H1 (cell line): Measurements from ENCODE around the gene DCTD. TPM values are rescaled to one million over a fixed set of nuclear protein-coding genes. Genes with fewer than 3 reads are reported as not detected.

ENCODE experiments used
- CTCF ChIA-PET: fragments of 300-600 bp; sonication (Branson Sonifier 250); formaldehyde crosslinking; loops from one replicate; lab custom pipeline; 2021; ENCODE audit not compliant: partially characterized antibody; lab: Charles Lee
- POLR2A ChIA-PET: fragments of 300-600 bp; sonication (Branson Sonifier 250); formaldehyde crosslinking; loops from one replicate; lab custom pipeline; 2021; ENCODE audit warnings: inconsistent platforms; ENCODE audit not compliant: partially characterized antibody; lab: Charles Lee
- DNase-seq, 2 experiments: peaks; one replicate each; pipeline versions ENCODE4 v3.0.0 to v3.0.0-alpha.2; 2010 to 2022; ENCODE audit warnings: low spot score in 2 of 2, low read depth in 1 of 2, mixed read lengths in 1 of 2
- FAIRE-seq: peaks from 2 replicates; lab custom pipeline; 2011; peaks lifted over from hg19 to GRCh38; lab: Jason Lieb, UNC
- H2AFZ ChIP-seq: 2 replicates; pipeline ENCODE4 v1.8.1; 2012; ENCODE audit warnings: low read length, inconsistent platforms
- H2AK5ac ChIP-seq: 2 replicates; pipeline ENCODE4 v1.6.1; 2013; ENCODE audit warnings: low read depth, low read length
- H2BK120ac ChIP-seq: replicated peaks from 2 replicates; pipeline ENCODE3; 2013; ENCODE audit warnings: low read depth, low read length, inconsistent platforms
- H2BK12ac ChIP-seq: 2 replicates; pipeline ENCODE4 v1.6.1; 2013; ENCODE audit warnings: low read depth, low read length
- H2BK15ac ChIP-seq: 2 replicates; pipeline ENCODE4 v1.6.1; 2013; ENCODE audit warnings: low read length
- H2BK20ac ChIP-seq: 2 replicates; pipeline ENCODE4 v1.6.1; 2013; ENCODE audit warnings: low read length
- H2BK5ac ChIP-seq: 2 replicates; pipeline ENCODE4 v1.6.1; 2013; ENCODE audit warnings: low read depth, low read length
- H3K14ac ChIP-seq: 2 replicates; pipeline ENCODE4 v1.6.1; 2013; ENCODE audit warnings: inconsistent platforms; ENCODE audit not compliant: insufficient read length
- H3K18ac ChIP-seq: 2 replicates; pipeline ENCODE4 v1.6.1; 2013; ENCODE audit warnings: low read length; ENCODE audit errors: extremely low read depth
- H3K23ac ChIP-seq: 2 replicates; pipeline ENCODE4 v1.6.1; 2013; ENCODE audit warnings: inconsistent platforms; ENCODE audit not compliant: insufficient read length
- H3K23me2 ChIP-seq: 2 replicates; pipeline ENCODE4 v1.6.1; 2013; ENCODE audit warnings: low read depth, low read length
- H3K27ac ChIP-seq: 2 replicates; pipeline ENCODE4 v1.6.1; 2011; ENCODE audit warnings: low read depth, low read length, inconsistent platforms
- H3K27me3 ChIP-seq, 4 experiments: replicated peaks in 1 of 4; 1 replicate in 1 of 4; 2 replicates in 3 of 4; pipeline versions ENCODE4 v1.6.1 to v1.8.1; 2011 to 2013; ENCODE audit warnings: low read length in 3 of 4, mild to moderate bottlenecking in 3 of 4, inconsistent platforms in 2 of 4, mixed read lengths in 2 of 4, moderate library complexity in 1 of 4; ENCODE audit not compliant: control insufficient read depth in 3 of 4, insufficient read depth in 3 of 4; ENCODE audit errors: extremely low read depth in 1 of 4
- H3K36me3 ChIP-seq, 4 experiments: 2 replicates each; pipeline versions ENCODE4 v1.6.1 to v1.8.1; 2011 to 2013; ENCODE audit warnings: mild to moderate bottlenecking in 4 of 4, low read length in 3 of 4, moderate library complexity in 2 of 4, control low read depth in 1 of 4, inconsistent platforms in 1 of 4; ENCODE audit not compliant: insufficient read depth in 4 of 4, control insufficient read depth in 2 of 4
- H3K4ac ChIP-seq: replicated peaks from 2 replicates; pipeline ENCODE3; 2013; ENCODE audit warnings: low read length, low read depth, mixed read lengths, inconsistent platforms; ENCODE audit not compliant: insufficient read length
- H3K4me1 ChIP-seq, 4 experiments: replicated peaks in 1 of 4; 1 replicate in 1 of 4; 2 replicates in 3 of 4; pipeline versions ENCODE4 v1.6.1 to v1.8.1; 2011 to 2013; ENCODE audit warnings: low read length in 3 of 4, inconsistent platforms in 2 of 4, mixed read lengths in 1 of 4; ENCODE audit not compliant: insufficient read depth in 4 of 4, control insufficient read depth in 3 of 4
- H3K4me2 ChIP-seq, 2 experiments: 2 replicates each; pipeline versions ENCODE4 v1.6.1 to v1.8.1; 2011 to 2013; ENCODE audit warnings: low read depth in 2 of 2, low read length in 2 of 2, control low read depth in 1 of 2, inconsistent platforms in 1 of 2, mild to moderate bottlenecking in 1 of 2; ENCODE audit not compliant: insufficient read depth in 1 of 2
- H3K4me3 ChIP-seq, 4 experiments: fragments of 200-600, 300-600 bp in 1 of 4; sonication (generic), shearing (Covaris generic), sonication (Bioruptor Twin) in 1 of 4; 2 replicates each; pipeline versions ENCODE4 v1.5.1 to v1.8.1; 2011 to 2016; ENCODE audit warnings: low read length in 4 of 4, low read depth in 3 of 4, control low read depth in 2 of 4, inconsistent platforms in 2 of 4, mild to moderate bottlenecking in 2 of 4, mixed read lengths in 1 of 4, moderate library complexity in 1 of 4; ENCODE audit not compliant: insufficient read depth in 2 of 4; ENCODE audit errors: extremely low read depth in 1 of 4
- H3K56ac ChIP-seq: replicated peaks from 2 replicates; pipeline ENCODE3; 2013; ENCODE audit warnings: low read depth, mild to moderate bottlenecking, mixed read lengths, low read length, inconsistent platforms; ENCODE audit not compliant: insufficient read length
- H3K79me1 ChIP-seq: 2 replicates; pipeline ENCODE4 v1.6.1; 2013; ENCODE audit warnings: low read depth, low read length, control low read depth
- H3K79me2 ChIP-seq, 2 experiments: 2 replicates each; pipeline versions ENCODE4 v1.6.1 to v1.8.1; 2012 to 2013; ENCODE audit warnings: low read length in 2 of 2, mild to moderate bottlenecking in 2 of 2, inconsistent platforms in 1 of 2; ENCODE audit not compliant: insufficient read depth in 2 of 2, control insufficient read depth in 1 of 2
- H3K9ac ChIP-seq, 4 experiments: replicated peaks in 1 of 4; 1 replicate in 1 of 4; 2 replicates in 3 of 4; pipeline versions ENCODE4 v1.6.1 to v1.8.1; 2011 to 2013; ENCODE audit warnings: low read depth in 3 of 4, low read length in 3 of 4, control low read depth in 2 of 4, mild to moderate bottlenecking in 2 of 4, moderate library complexity in 2 of 4, inconsistent platforms in 1 of 4; ENCODE audit errors: extremely low read depth in 1 of 4
- H3K9me3 ChIP-seq, 2 experiments: 2 replicates each; pipeline versions ENCODE4 v1.6.1 to v1.8.1; 2012 to 2013; ENCODE audit warnings: mild to moderate bottlenecking in 2 of 2, moderate library complexity in 2 of 2, control low read depth in 1 of 2, inconsistent platforms in 1 of 2, low read depth in 1 of 2, low read length in 1 of 2, mixed read lengths in 1 of 2; ENCODE audit not compliant: insufficient read depth in 2 of 2
- H4K20me1 ChIP-seq, 2 experiments: replicated peaks in 1 of 2; 2 replicates each; pipeline versions ENCODE3 to v1.8.1; 2011 to 2013; ENCODE audit warnings: inconsistent platforms in 2 of 2, low read length in 2 of 2, mild to moderate bottlenecking in 1 of 2; ENCODE audit not compliant: insufficient read depth in 2 of 2, control insufficient read depth in 1 of 2
- H4K5ac ChIP-seq: 2 replicates; pipeline ENCODE4 v1.6.1; 2013; ENCODE audit warnings: low read length, low read depth, mixed read lengths, inconsistent platforms; ENCODE audit not compliant: insufficient read length
- H4K8ac ChIP-seq: 2 replicates; pipeline ENCODE4 v1.8.0; 2013; ENCODE audit warnings: mild to moderate bottlenecking, moderate library complexity, low read length, inconsistent platforms; ENCODE audit not compliant: insufficient read depth; ENCODE audit errors: extremely low read depth
- H4K91ac ChIP-seq: replicated peaks from 2 replicates; pipeline ENCODE3; 2013; ENCODE audit warnings: low read length, mixed read lengths, inconsistent platforms; ENCODE audit not compliant: insufficient read length
- FOSL1 ChIP-seq: IDR thresholded peaks from 2 replicates; pipeline ENCODE4 v1.6.1; 2011; ENCODE audit warnings: mild to moderate bottlenecking, low read depth, low read length, moderate library complexity; ENCODE audit not compliant: insufficient read depth
- HDAC2 ChIP-seq, 2 experiments: fragments of 300-600 bp in 1 of 2; sonication (generic) in 1 of 2; IDR thresholded peaks; 2 replicates each; pipeline ENCODE4 v1.6.1; 2011 to 2012; ENCODE audit warnings: low read depth in 2 of 2, low read length in 2 of 2, mild to moderate bottlenecking in 2 of 2, moderate library complexity in 2 of 2, borderline replicate concordance in 1 of 2, inconsistent platforms in 1 of 2
- NANOG ChIP-seq: IDR thresholded peaks from 2 replicates; pipeline ENCODE4 v1.6.1; 2011; ENCODE audit warnings: low read length, low read depth, mild to moderate bottlenecking, inconsistent platforms; ENCODE audit not compliant: insufficient read depth, poor library complexity, severe bottlenecking
- RBBP5 ChIP-seq: IDR thresholded peaks from 2 replicates; pipeline ENCODE4 v1.7.1; 2012; ENCODE audit warnings: low read depth, mild to moderate bottlenecking, inconsistent platforms, low read length, moderate library complexity, borderline replicate concordance
- WGBS, 2 experiments: shearing (Covaris generic) in 1 of 2; methylation state at CpG; one replicate each; pipeline versions ENCODE4 v1.1.6 to v1.1.7; 2013 to 2015; ENCODE audit warnings: low lambda C conversion rate in 2 of 2, mixed read lengths in 2 of 2, inconsistent platforms in 1 of 2, low coverage in 1 of 2, missing lambda C conversion rate in 1 of 2; ENCODE audit not compliant: insufficient replicate concordance in 2 of 2, insufficient coverage in 1 of 2, insufficient read length in 1 of 2; ENCODE audit errors: extremely low coverage in 1 of 2, missing lambda C conversion rate in 1 of 2; 5-methylcytosine and 5-hydroxymethylcytosine counted together
- polyA plus RNA-seq, 7 experiments: library from polyadenylated mRNA; depleted of rRNA in 3 of 7; stranded (reverse) in 5 of 7; unstranded in 2 of 7; fragments of >200 nt in 5 of 7; fragments of 200-250 nt in 2 of 7; gene quantifications; 1 replicate in 5 of 7; 2 replicates in 1 of 7; 4 replicates in 1 of 7; pipeline versions ENCODE4 v1.2.1 to v1.2.3, GENCODE V29; 2011 to 2013; ENCODE audit warnings: missing spikeins in 2 of 7, mixed read lengths in 2 of 7
- total RNA-seq: library from RNA; stranded (reverse); fragmentation: NEBNext Ultra II Directional; extraction: Animal tissue kit (Norgen Biotek cat#: 25700); gene quantifications from 2 replicates; pipeline ENCODE4 v1.2.1, GENCODE V29; 2021
- TF ChIP-seq, protein P1 (sequence below): IDR thresholded peaks from 2 replicates; pipeline ENCODE4 v1.6.1; 2011; ENCODE audit warnings: low read length, improper control_type of control experiment

Gene DCTD
- total and polyA plus RNA-seq, 2 of the 8 experiments (the other 6 are each of a cell fraction or from before 2014, with no cell fraction given) = 60.2 to 69.5 TPM

- FAIRE-seq (no peak), DNase-seq (no peak)
- no peak overlapping the region for H2BK12ac ChIP-seq
- no peak overlapping the region for H2BK5ac ChIP-seq
- H3K23me2 ChIP-seq = no peaks in the 10 kb centered on the region
- H2BK120ac ChIP-seq = no peak overlapping the region
- H4K91ac ChIP-seq = no peak overlapping the region
- H3K36me3 ChIP-seq = no peaks in the 10 kb centered on the region
- H3K4me2 ChIP-seq = no peak overlapping the region
- no peaks in the 10 kb centered on the region for H3K79me2 ChIP-seq
- H4K20me1 ChIP-seq = no peaks in the 10 kb centered on the region
- no peak overlapping the region for H2AFZ ChIP-seq
- H3K23ac ChIP-seq = no peak overlapping the region
- CTCF ChIA-PET = interaction anchor here (0.5 to 1.7 kb wide), 6 partner anchors 9 to 1590 kb away, joined by 3 to 5 read pairs (median 4); no protein-coding TSS in a partner anchor
- no peaks in the 10 kb centered on the region for H3K79me1 ChIP-seq
- no peaks in the 10 kb centered on the region; a peak in 1 of 7 replicates for H3K27me3 ChIP-seq
- POLR2A ChIA-PET = no interaction called here
- no peak overlapping the region for H3K18ac ChIP-seq
- no peak overlapping the region for H3K14ac ChIP-seq
- no peak overlapping the region for H2BK15ac ChIP-seq
- no peak overlapping the region for H2AK5ac ChIP-seq
- H3K4ac ChIP-seq = no peak overlapping the region
- H3K27ac ChIP-seq = no peak overlapping the region
- no peak overlapping the region for H4K8ac ChIP-seq
- H3K4me3 ChIP-seq = no peak overlapping the region
- TF ChIP-seq HDAC2 (IDR thresholded peaks at IDR 0.05; ENCODE audit: borderline replicate concordance in 1 of 2, low read depth in 2 of 2, low read length in 2 of 2) (no peak), RBBP5 (no peak), FOSL1 (no peak), NANOG (no peak)
- TF ChIP-seq, protein P1, sequence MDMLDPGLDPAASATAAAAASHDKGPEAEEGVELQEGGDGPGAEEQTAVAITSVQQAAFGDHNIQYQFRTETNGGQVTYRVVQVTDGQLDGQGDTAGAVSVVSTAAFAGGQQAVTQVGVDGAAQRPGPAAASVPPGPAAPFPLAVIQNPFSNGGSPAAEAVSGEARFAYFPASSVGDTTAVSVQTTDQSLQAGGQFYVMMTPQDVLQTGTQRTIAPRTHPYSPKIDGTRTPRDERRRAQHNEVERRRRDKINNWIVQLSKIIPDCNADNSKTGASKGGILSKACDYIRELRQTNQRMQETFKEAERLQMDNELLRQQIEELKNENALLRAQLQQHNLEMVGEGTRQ = no peak
- H4K5ac ChIP-seq = no peak overlapping the region
- no peak overlapping the region for H3K9ac ChIP-seq
- H3K56ac ChIP-seq = no peak overlapping the region
- no peak overlapping the region for H2BK20ac ChIP-seq
- H3K4me1 ChIP-seq = peaks cover 0 to 2% (median 0%) of the 10 kb centered on the region in 4 experiments; a peak in 1 of 7 replicates
- H3K9me3 ChIP-seq = no peaks in the 10 kb centered on the region
- WGBS, 2 experiments = 90% methylated on average over 8 of the region's 8 CpGs; no CpG with 5 or more reads in 1 of the 2 experiments
Observed at GRCh38 chr4:182876427-182876826, 40.8 kb downstream of the DCTD start.
